Neutrophil (primary cell): ENCODE data around the gene KCNC4.

ENCODE experiments used
- H3K27ac ChIP-seq: fragments of 200-600 bp; sonication (generic); 2 replicates; pipeline ENCODE4 v1.5.1; 2016; ENCODE audit warnings: mild to moderate bottlenecking, moderate library complexity
- H3K27me3 ChIP-seq: fragments of 200-600 bp; sonication (generic); 2 replicates; pipeline ENCODE4 v1.6.0; 2016; ENCODE audit warnings: mild to moderate bottlenecking
- H3K36me3 ChIP-seq: fragments of 200-600 bp; sonication (generic); 2 replicates; pipeline ENCODE4 v1.5.1; 2017
- H3K4me1 ChIP-seq, 2 experiments: fragments of 200-600 bp in 1 of 2; sonication (generic) in 1 of 2; 1 replicate in 1 of 2; 2 replicates in 1 of 2; pipeline versions ENCODE4 v1.5.1 to v1.6.1; 2013 to 2016; ENCODE audit warnings: low read depth in 1 of 2, low read length in 1 of 2, mild to moderate bottlenecking in 1 of 2, moderate library complexity in 1 of 2; ENCODE audit not compliant: control insufficient read depth in 1 of 2, insufficient read depth in 1 of 2
- H3K4me3 ChIP-seq, 2 experiments: fragments of 200-600 bp in 1 of 2; sonication (generic) in 1 of 2; 1 replicate in 1 of 2; 2 replicates in 1 of 2; pipeline ENCODE4 v1.5.1; 2013 to 2016; ENCODE audit warnings: low read depth in 1 of 2, low read length in 1 of 2, mild to moderate bottlenecking in 1 of 2, moderate library complexity in 1 of 2
- H3K9me3 ChIP-seq: fragments of 200-600 bp; sonication (generic); 2 replicates; pipeline ENCODE4 v1.5.1; 2016
- CTCF ChIP-seq: fragments of 200-600 bp; sonication (generic); IDR thresholded peaks from 2 replicates; pipeline ENCODE4 v1.5.1; 2016; ENCODE audit warnings: antibody characterized with exemption

KCNC4 gene

GRCh38 chr1:110209715-110210603 lies at the start of gene KCNC4:
TSS of gene KCNC4 (plus strand) at chr1:110210314. CDS start at chr1:110211500, 1,186 bp downstream.
- peak within 1 kb of the TSS; percentile 66 to 81 for H3K4me3 ChIP-seq
- peaks cover 44% of the 10 kb centered on the region for H3K27me3 ChIP-seq
- H3K27ac ChIP-seq = peak within 1 kb of the TSS; percentile 74
- TF ChIP-seq CTCF = peak; percentile 53
- H3K36me3 ChIP-seq = no peaks in the 10 kb centered on the region
- no peaks in the 10 kb centered on the region for H3K9me3 ChIP-seq
- peaks cover 27 to 31% of the 10 kb centered on the region in 2 experiments for H3K4me1 ChIP-seq

GRCh38 chr1:110160538-110161100 lies 49.5 kb upstream of the KCNC4 start:
- no peak overlapping the region for H3K27ac ChIP-seq
- H3K27me3 ChIP-seq = peaks cover 51% of the 10 kb centered on the region
- no peak for TF ChIP-seq CTCF
- H3K36me3 ChIP-seq = no peaks in the 10 kb centered on the region
- H3K4me1 ChIP-seq = no peaks in the 10 kb centered on the region
- H3K9me3 ChIP-seq = no peaks in the 10 kb centered on the region
- H3K4me3 ChIP-seq = no peak overlapping the region

- Histone ChIP-seq H3K27ac (no peak overlapping the region), H3K4me1 (no peaks in the 10 kb centered on the region), H3K4me3 (no peak overlapping the region), H3K27me3 (peaks cover 46% of the 10 kb centered on the region), H3K9me3 (no peaks in the 10 kb centered on the region), H3K36me3 (no peaks in the 10 kb centered on the region)
- TF ChIP-seq CTCF = no peak
Measured at GRCh38 chr1:110161165-110161564, 48.9 kb upstream of the KCNC4 start.

- no peak for TF ChIP-seq CTCF
- Histone ChIP-seq H3K36me3 (no peaks in the 10 kb centered on the region), H3K9me3 (no peaks in the 10 kb centered on the region), H3K4me1 (no peaks in the 10 kb centered on the region), H3K4me3 (no peak overlapping the region), H3K27ac (no peak overlapping the region), H3K27me3 (peaks cover 39% of the 10 kb centered on the region)
Measured at GRCh38 chr1:110161849-110162248, 48.3 kb upstream of the KCNC4 start.

- no peak overlapping the region for H3K27ac ChIP-seq
- H3K36me3 ChIP-seq = no peaks in the 10 kb centered on the region
- H3K4me1 ChIP-seq = no peaks in the 10 kb centered on the region
- H3K9me3 ChIP-seq = no peaks in the 10 kb centered on the region
- TF ChIP-seq CTCF = no peak
- H3K4me3 ChIP-seq = no peak overlapping the region
- peaks cover 44% of the 10 kb centered on the region for H3K27me3 ChIP-seq
Measured at GRCh38 chr1:110163591-110163990, 46.5 kb upstream of the KCNC4 start.
